HCT116 (cell line): ENCODE data around the gene WDR90. TPM values are rescaled to one million over a fixed set of nuclear protein-coding genes. Genes with fewer than 3 reads are reported as not detected.

Experiments
- ATAC-seq: fragments of 200-7000 bp; cut with Tn5 transposase; 2 replicates; pipeline ENCODE4 v1.9.1; 2020; ENCODE audit warnings: mild to moderate bottlenecking, moderate library complexity
- BruUV-seq: library from RNA; stranded (reverse); fragments of 400-500 nt; replicated peaks from 2 replicates; lab custom pipeline; 2021; lab: Mats Ljungman, UMichigan
- CTCF ChIA-PET: fragments of 300-600 bp; sonication (Branson Sonifier 250); formaldehyde crosslinking; loops from one replicate; lab custom pipeline; 2021; ENCODE audit warnings: antibody characterized with exemption; lab: Charles Lee
- POLR2A ChIA-PET: fragments of 300-600, 350-600 bp; sonication (Branson Sonifier 250); formaldehyde crosslinking; loops from one replicate; lab custom pipeline; 2021; ENCODE audit warnings: antibody characterized with exemption; lab: Charles Lee
- RAD21 ChIA-PET, 2 experiments: fragments of 300-600 bp; sonication (Branson Sonifier 250); formaldehyde crosslinking; loops; one replicate each; lab custom pipeline; 2023; ENCODE audit warnings: low total read pairs in 2 of 2; ENCODE audit not compliant: uncharacterized antibody in 2 of 2, unreplicated experiment in 2 of 2, low non-redundant PET in 1 of 2; lab: Charles Lee
- DNase-seq: peaks from one replicate; pipeline ENCODE4 v3.0.0-alpha.2; 2010; ENCODE audit warnings: low read depth, low spot score
- H2AFZ ChIP-seq: fragments of 200-600 bp; shearing (Covaris generic), sonication (generic); 2 replicates; pipeline ENCODE4 v1.6.1; 2017; ENCODE audit warnings: low read depth, mixed run types, mixed read lengths, antibody characterized with exemption, low read length; ENCODE audit not compliant: poor library complexity, severe bottlenecking
- H3K27ac ChIP-seq: 2 replicates; pipeline ENCODE4 v1.5.1; 2012; ENCODE audit warnings: low read depth, low read length
- H3K27me3 ChIP-seq: fragments of 200-600 bp; sonication (generic); 2 replicates; pipeline ENCODE4 v1.6.1; 2016; ENCODE audit warnings: mixed run types, low read length, mixed read lengths; ENCODE audit not compliant: insufficient read depth
- H3K36me3 ChIP-seq, 2 experiments: fragments of 200-500 bp in 1 of 2; fragments of 200-600 bp in 1 of 2; sonication (Bioruptor generic) in 1 of 2; sonication (generic) in 1 of 2; 2 replicates each; pipeline versions ENCODE4 v1.5.1 to v1.6.1; 2014 to 2016; ENCODE audit warnings: low read length in 2 of 2, inconsistent platforms in 1 of 2, mixed read lengths in 1 of 2, mixed run types in 1 of 2; ENCODE audit not compliant: insufficient read depth in 2 of 2, control insufficient read depth in 1 of 2
- H3K4me1 ChIP-seq, 2 experiments: fragments of 200-600 bp in 1 of 2; sonication (generic) in 1 of 2; 2 replicates each; pipeline versions ENCODE4 v1.5.1 to v1.6.1; 2012 to 2017; ENCODE audit warnings: low read length in 2 of 2, inconsistent platforms in 1 of 2, mild to moderate bottlenecking in 1 of 2, mixed read lengths in 1 of 2, mixed run types in 1 of 2, moderate library complexity in 1 of 2; ENCODE audit not compliant: insufficient read depth in 2 of 2, control insufficient read depth in 1 of 2
- H3K4me2 ChIP-seq: fragments of 200-600 bp; sonication (generic); 2 replicates; pipeline ENCODE4 v1.6.1; 2017; ENCODE audit warnings: mixed run types, low read length, mixed read lengths
- H3K4me3 ChIP-seq, 2 experiments: fragments of 200-600 bp in 1 of 2; sonication (generic) in 1 of 2; replicated peaks in 1 of 2; 2 replicates each; pipeline ENCODE4 v1.5.1; 2011 to 2016; ENCODE audit warnings: low read length in 2 of 2, control low read depth in 1 of 2, low read depth in 1 of 2, mild to moderate bottlenecking in 1 of 2, mixed read lengths in 1 of 2, mixed run types in 1 of 2
- H3K79me2 ChIP-seq: fragments of 200-600 bp; sonication (generic); 2 replicates; pipeline ENCODE4 v1.6.1; 2017; ENCODE audit warnings: mild to moderate bottlenecking, mixed run types, low read length, moderate library complexity, mixed read lengths; ENCODE audit not compliant: insufficient read depth
- H3K9ac ChIP-seq: fragments of 200-600 bp; sonication (generic); 2 replicates; pipeline ENCODE4 v1.6.1; 2016; ENCODE audit warnings: low read length, mixed read lengths
- H3K9me2 ChIP-seq: fragments of 200-600 bp; sonication (generic), shearing (Covaris generic); 2 replicates; pipeline ENCODE4 v1.6.1; 2017; ENCODE audit warnings: mixed run types, mild to moderate bottlenecking, moderate library complexity; ENCODE audit not compliant: insufficient read depth
- H3K9me3 ChIP-seq, 2 experiments: fragments of 200-500 bp in 1 of 2; fragments of 200-600 bp in 1 of 2; sonication (Bioruptor generic) in 1 of 2; sonication (generic) in 1 of 2; 2 replicates each; pipeline ENCODE4 v1.6.1; 2014 to 2017; ENCODE audit warnings: low read length in 2 of 2, mixed read lengths in 2 of 2, inconsistent platforms in 1 of 2, low read depth in 1 of 2, mild to moderate bottlenecking in 1 of 2, mixed run types in 1 of 2, moderate library complexity in 1 of 2; ENCODE audit not compliant: control insufficient read depth in 1 of 2, insufficient read depth in 1 of 2
- H4K20me1 ChIP-seq: fragments of 200-600 bp; sonication (generic), shearing (Covaris generic); 2 replicates; pipeline ENCODE4 v1.6.1; 2017; ENCODE audit warnings: mixed run types, mild to moderate bottlenecking, moderate library complexity; ENCODE audit not compliant: insufficient read depth
- EGR1 ChIP-seq: IDR thresholded peaks from 2 replicates; pipeline ENCODE4 v1.6.1; 2012; ENCODE audit warnings: low read depth
- ELF1 ChIP-seq: IDR thresholded peaks from 2 replicates; pipeline ENCODE4 v1.6.1; 2012; ENCODE audit warnings: low read depth, borderline replicate concordance
- EZH2phosphoT487 ChIP-seq: fragments of 200-600 bp; IDR thresholded peaks from 2 replicates; pipeline ENCODE4 v1.6.1; 2018; ENCODE audit warnings: antibody characterized with exemption, borderline replicate concordance
- MAX ChIP-seq: IDR thresholded peaks from 2 replicates; pipeline ENCODE4 v1.6.1; 2012
- RAD21 ChIP-seq: IDR thresholded peaks from 2 replicates; pipeline ENCODE4 v1.6.1; 2012; ENCODE audit warnings: low read depth, mild to moderate bottlenecking
- REST ChIP-seq: IDR thresholded peaks from 2 replicates; pipeline ENCODE4 v1.6.1; 2012; ENCODE audit warnings: low read depth
- SIN3A ChIP-seq: IDR thresholded peaks from 2 replicates; pipeline ENCODE4 v1.6.1; 2012; ENCODE audit warnings: low read depth
- TCF7L2 ChIP-seq: IDR thresholded peaks from 2 replicates; pipeline ENCODE4 v1.7.0; 2011; ENCODE audit warnings: borderline replicate concordance, inconsistent platforms; ENCODE audit not compliant: insufficient read depth, insufficient read length; ENCODE audit errors: extremely low read depth
- YY1 ChIP-seq: IDR thresholded peaks from 2 replicates; pipeline ENCODE4 v1.6.1; 2011; ENCODE audit warnings: low read length, low read depth, moderate library complexity, mild to moderate bottlenecking; ENCODE audit not compliant: insufficient replicate concordance; ENCODE audit errors: extremely low read depth
- intact Hi-C: fragments of 100-400 bp; cut with micrococcal nuclease; formaldehyde crosslinking; loops from 2 replicates; pipeline ENCODE4 v1.10.0; 2022
- total RNA-seq: library from RNA; stranded (reverse); gene quantifications from one replicate; pipeline ENCODE4 v1.2.1, GENCODE V29; 2021; ENCODE audit not compliant: unreplicated experiment
- TF ChIP-seq, protein P1 (sequence below): IDR thresholded peaks from 2 replicates; pipeline ENCODE4 v1.6.1; 2011; ENCODE audit warnings: mild to moderate bottlenecking, low read length, moderate library complexity; ENCODE audit not compliant: insufficient replicate concordance; ENCODE audit errors: extremely low read depth
- TF ChIP-seq, protein P2 (sequence below): IDR thresholded peaks from 2 replicates; pipeline ENCODE4 v1.6.1; 2012

Gene WDR90
- total RNA-seq, 1 experiment from 2014 or later: 73.7 TPM

GRCh38 chr16:706189-707061, 57.3 kb downstream of the WDR90 start:
- Histone ChIP-seq H4K20me1 (no peaks in the 10 kb centered on the region), H3K79me2 (peaks cover 34% of the 10 kb centered on the region), H3K27ac (peak overlapping the region; percentile 18; the same call in 1 of the 2 replicates), H3K9ac (no peak overlapping the region), H3K36me3 (no peaks in the 10 kb centered on the region; a peak in 2 of 4 replicates), H2AFZ (no peak overlapping the region), H3K4me1 (peaks cover 0 to 33% of the 10 kb centered on the region in 2 experiments; a peak in 3 of 4 replicates), H3K9me2 (no peaks in the 10 kb centered on the region), H3K27me3 (no peaks in the 10 kb centered on the region), H3K9me3 (no peaks in the 10 kb centered on the region), H3K4me3 (0 out of 4 replicates have a peak overlapping the region, but pooled peaks of 1 of the 2 experiments have one; percentile 4), H3K4me2 (peak overlapping the region; percentile 45)
- DNase-seq: no peak
- ChIA-PET CTCF (no interaction called here), POLR2A (interaction anchor here (1.4 to 1.7 kb wide), 2 partner anchors 14 to 82 kb away, joined by 4 to 7 read pairs; partner anchors contain the start of genes CHTF18 and RPUSD1), RAD21 (no interaction called here)
- intact Hi-C loops: no loop called here
- no TSS peak for BruUV-seq
- ATAC-seq: no peak
- TF ChIP-seq RAD21 (no peak), ELF1 (no peak), MAX (no peak), EZH2phosphoT487 (no peak), EGR1 (no peak), REST (no peak), TCF7L2 (no peak), YY1 (no peak), SIN3A (no peak)
- TF ChIP-seq, protein P1, sequence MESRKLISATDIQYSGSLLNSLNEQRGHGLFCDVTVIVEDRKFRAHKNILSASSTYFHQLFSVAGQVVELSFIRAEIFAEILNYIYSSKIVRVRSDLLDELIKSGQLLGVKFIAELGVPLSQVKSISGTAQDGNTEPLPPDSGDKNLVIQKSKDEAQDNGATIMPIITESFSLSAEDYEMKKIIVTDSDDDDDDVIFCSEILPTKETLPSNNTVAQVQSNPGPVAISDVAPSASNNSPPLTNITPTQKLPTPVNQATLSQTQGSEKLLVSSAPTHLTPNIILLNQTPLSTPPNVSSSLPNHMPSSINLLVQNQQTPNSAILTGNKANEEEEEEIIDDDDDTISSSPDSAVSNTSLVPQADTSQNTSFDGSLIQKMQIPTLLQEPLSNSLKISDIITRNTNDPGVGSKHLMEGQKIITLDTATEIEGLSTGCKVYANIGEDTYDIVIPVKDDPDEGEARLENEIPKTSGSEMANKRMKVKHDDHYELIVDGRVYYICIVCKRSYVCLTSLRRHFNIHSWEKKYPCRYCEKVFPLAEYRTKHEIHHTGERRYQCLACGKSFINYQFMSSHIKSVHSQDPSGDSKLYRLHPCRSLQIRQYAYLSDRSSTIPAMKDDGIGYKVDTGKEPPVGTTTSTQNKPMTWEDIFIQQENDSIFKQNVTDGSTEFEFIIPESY: no peak
- TF ChIP-seq, protein P2, sequence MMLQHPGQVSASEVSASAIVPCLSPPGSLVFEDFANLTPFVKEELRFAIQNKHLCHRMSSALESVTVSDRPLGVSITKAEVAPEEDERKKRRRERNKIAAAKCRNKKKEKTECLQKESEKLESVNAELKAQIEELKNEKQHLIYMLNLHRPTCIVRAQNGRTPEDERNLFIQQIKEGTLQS: no peak
